CD14-positive monocyte (primary cell): Measurements from ENCODE around the gene CWC27. TPM values are rescaled to one million over a fixed set of nuclear protein-coding genes. Genes with fewer than 3 reads are reported as not detected.

ENCODE experiments used
- DNase-seq, 3 donors: peaks; one replicate each; pipeline ENCODE4 v3.0.0-alpha.2; 2011 to 2022
- H2AFZ ChIP-seq: 2 replicates; pipeline ENCODE4 v1.6.0; 2012; ENCODE audit warnings: mild to moderate bottlenecking, low read depth, low read length, inconsistent platforms; ENCODE audit not compliant: insufficient read depth, poor library complexity, severe bottlenecking
- H3K27ac ChIP-seq, 2 donors: 1 replicate in 1 of 2; 2 replicates in 1 of 2; pipeline ENCODE4 v1.5.1; 2012 to 2013; ENCODE audit warnings: low read length in 2 of 2, control low read depth in 1 of 2, inconsistent platforms in 1 of 2, low read depth in 1 of 2, mild to moderate bottlenecking in 1 of 2
- H3K27me3 ChIP-seq, 2 donors: one replicate each; pipeline versions ENCODE4 v1.6.0 to v1.6.1; 2011 to 2013; ENCODE audit warnings: low read length in 2 of 2; ENCODE audit not compliant: control insufficient read depth in 2 of 2, insufficient read depth in 2 of 2
- H3K36me3 ChIP-seq, 2 donors: replicated peaks in 1 of 2; 1 replicate in 1 of 2; 2 replicates in 1 of 2; pipeline versions ENCODE4 v1.5.1 to v1.6.1; 2012 to 2013; ENCODE audit warnings: low read length in 2 of 2, control low read depth in 1 of 2, inconsistent platforms in 1 of 2, mild to moderate bottlenecking in 1 of 2; ENCODE audit not compliant: insufficient read depth in 2 of 2, control insufficient read depth in 1 of 2
- H3K4me1 ChIP-seq, 2 donors: 1 replicate in 1 of 2; 2 replicates in 1 of 2; pipeline versions ENCODE4 v1.5.1 to v1.6.1; 2012 to 2013; ENCODE audit warnings: low read length in 2 of 2, control low read depth in 1 of 2, inconsistent platforms in 1 of 2, mild to moderate bottlenecking in 1 of 2, moderate library complexity in 1 of 2; ENCODE audit not compliant: insufficient read depth in 2 of 2, control insufficient read depth in 1 of 2
- H3K4me2 ChIP-seq: replicated peaks from 2 replicates; pipeline ENCODE3; 2012; ENCODE audit warnings: low read length, moderate library complexity, mild to moderate bottlenecking; ENCODE audit not compliant: poor library complexity, severe bottlenecking; ENCODE audit errors: extremely low read depth
- H3K4me3 ChIP-seq, 3 experiments: fragments of 200-600 bp in 1 of 3; sonication (generic) in 1 of 3; replicated peaks in 1 of 3; 1 replicate in 2 of 3; 2 replicates in 1 of 3; pipeline ENCODE4 v1.5.1; 2011 to 2013; ENCODE audit warnings: low read length in 3 of 3, mild to moderate bottlenecking in 3 of 3, control low read depth in 2 of 3, low read depth in 2 of 3, inconsistent platforms in 1 of 3, moderate library complexity in 1 of 3
- H3K79me2 ChIP-seq: 2 replicates; pipeline ENCODE4 v1.6.0; 2012; ENCODE audit warnings: mild to moderate bottlenecking, control low read depth, inconsistent platforms, low read length, moderate library complexity; ENCODE audit not compliant: insufficient read depth
- H3K9ac ChIP-seq: 2 replicates; pipeline ENCODE4 v1.6.0; 2017; ENCODE audit warnings: low read length, mild to moderate bottlenecking; ENCODE audit not compliant: insufficient read depth, poor library complexity, severe bottlenecking
- H3K9me3 ChIP-seq, 2 donors: replicated peaks in 1 of 2; 1 replicate in 1 of 2; 2 replicates in 1 of 2; pipeline versions ENCODE4 v1.5.1 to v1.6.1; 2012 to 2013; ENCODE audit warnings: low read length in 2 of 2, control low read depth in 1 of 2; ENCODE audit not compliant: control insufficient read depth in 1 of 2, insufficient read depth in 1 of 2
- H4K20me1 ChIP-seq: 2 replicates; pipeline ENCODE4 v1.6.0; 2012; ENCODE audit warnings: mild to moderate bottlenecking, low read length, control low read depth, moderate library complexity; ENCODE audit not compliant: insufficient read depth
- H3K27ac Mint-ChIP-seq, 7 donors: one replicate each; pipeline ENCODE4 v1.8.0; 2020; ENCODE audit warnings: mild to moderate bottlenecking in 7 of 7, mixed read lengths in 7 of 7, moderate library complexity in 6 of 7, inconsistent platforms in 2 of 7
- H3K27me3 Mint-ChIP-seq, 3 donors: one replicate each; pipeline ENCODE4 v1.8.0; 2021 to 2022; ENCODE audit warnings: low read depth in 3 of 3, mild to moderate bottlenecking in 3 of 3, mixed read lengths in 3 of 3, moderate library complexity in 3 of 3, inconsistent platforms in 1 of 3
- H3K36me3 Mint-ChIP-seq, 2 donors: one replicate each; pipeline ENCODE4 v1.8.0; 2020; ENCODE audit warnings: mixed read lengths in 2 of 2, inconsistent platforms in 1 of 2, mild to moderate bottlenecking in 1 of 2
- H3K4me1 Mint-ChIP-seq: one replicate; pipeline ENCODE4 v1.8.0; 2020; ENCODE audit warnings: mild to moderate bottlenecking, mixed read lengths
- H3K4me3 Mint-ChIP-seq, 2 donors: one replicate each; pipeline ENCODE4 v1.8.0; 2020; ENCODE audit warnings: mild to moderate bottlenecking in 2 of 2, mixed read lengths in 2 of 2, moderate library complexity in 1 of 2
- H3K9me3 Mint-ChIP-seq, 7 donors: one replicate each; pipeline ENCODE4 v1.8.0; 2020 to 2022; ENCODE audit warnings: mixed read lengths in 7 of 7, mild to moderate bottlenecking in 6 of 7, moderate library complexity in 6 of 7, inconsistent platforms in 2 of 7
- CTCF ChIP-seq: fragments of 200-600 bp; IDR thresholded peaks from one replicate; pipeline ENCODE4 v1.8.0; 2022; ENCODE audit warnings: antibody characterized with exemption, mild to moderate bottlenecking
- WGBS: methylation state at CpG from one replicate; pipeline ENCODE4 v1.1.5; 2013; ENCODE audit warnings: missing lambda C conversion rate; ENCODE audit not compliant: insufficient coverage; 5-methylcytosine and 5-hydroxymethylcytosine counted together
- intact Hi-C, 2 donors: fragments of 100-400 bp; cut with micrococcal nuclease; formaldehyde crosslinking; loops; one replicate each; pipeline versions ENCODE4 v1.15.0 to v1.15.1; 2023
- polyA plus RNA-seq, 3 donors: library from polyadenylated mRNA; depleted of rRNA in 1 of 3; unstranded in 2 of 3; stranded (reverse) in 1 of 3; fragments of 300-500 nt in 2 of 3; fragments of >200 nt in 1 of 3; fragmentation: Illumina TruSeq in 2 of 3; gene quantifications; 1 replicate in 2 of 3; 2 replicates in 1 of 3; pipeline ENCODE4 v1.2.3, GENCODE V29; 2012 to 2021

Gene CWC27
- polyA plus RNA-seq, 3 donors = 6.6 to 18.9 (median 14.5) TPM

GRCh38 chr5:64838376-64838775 is 69.6 kb downstream of the CWC27 start:
- no peak overlapping the region for H3K27ac Mint-ChIP-seq
- DNase-seq = no peak
- Histone ChIP-seq H4K20me1 (no peaks in the 10 kb centered on the region), H3K4me2 (no peak overlapping the region), H3K4me1 (no peaks in the 10 kb centered on the region), H3K9me3 (peaks cover 0 to 4% of the 10 kb centered on the region in 2 donors), H3K36me3 (peaks cover 3 to 14% of the 10 kb centered on the region in 2 donors), H3K4me3 (no peak overlapping the region), H3K27me3 (no peaks in the 10 kb centered on the region), H3K79me2 (no peaks in the 10 kb centered on the region), H2AFZ (no peak overlapping the region), H3K27ac (no peak overlapping the region), H3K9ac (no peak overlapping the region)
- TF ChIP-seq CTCF = no peak
- intact Hi-C loops = no loop called here
- H3K4me1 Mint-ChIP-seq = peaks cover 2% of the 10 kb centered on the region
- H3K36me3 Mint-ChIP-seq = peaks cover 13 to 21% of the 10 kb centered on the region in 2 donors
- WGBS = no CpG with 5 or more reads among the region's 1 CpG
- no peak overlapping the region for H3K4me3 Mint-ChIP-seq
- H3K9me3 Mint-ChIP-seq = peaks cover 0 to 17% (median 13%) of the 10 kb centered on the region in 7 donors
- no peaks in the 10 kb centered on the region for H3K27me3 Mint-ChIP-seq

- H3K4me3 Mint-ChIP-seq = no peak overlapping the region
- no peaks in the 10 kb centered on the region for H3K27me3 Mint-ChIP-seq
- Histone ChIP-seq H3K4me1 (no peaks in the 10 kb centered on the region), H3K27me3 (no peaks in the 10 kb centered on the region), H2AFZ (no peak overlapping the region), H4K20me1 (no peaks in the 10 kb centered on the region), H3K9me3 (peaks cover 2 to 6% of the 10 kb centered on the region in 2 donors), H3K4me2 (no peak overlapping the region), H3K27ac (no peak overlapping the region), H3K36me3 (peaks cover 3 to 14% of the 10 kb centered on the region in 2 donors), H3K79me2 (no peaks in the 10 kb centered on the region), H3K4me3 (no peak overlapping the region), H3K9ac (no peak overlapping the region)
- peaks cover 2% of the 10 kb centered on the region for H3K4me1 Mint-ChIP-seq
- no peak overlapping the region for H3K27ac Mint-ChIP-seq
- H3K9me3 Mint-ChIP-seq = peaks cover 1 to 17% (median 15%) of the 10 kb centered on the region in 7 donors
- no peak for TF ChIP-seq CTCF
- intact Hi-C loops = no loop called here
- H3K36me3 Mint-ChIP-seq = peaks cover 15 to 24% of the 10 kb centered on the region in 2 donors
- no peak for DNase-seq
These were observed 70.1 kb downstream of the CWC27 start for GRCh38 chr5:64838803-64839202.
